SH-SY5Y (cell line): Measurements from ENCODE around the gene ZMIZ2.

Experiments used
- GATA2 ChIP-seq: IDR thresholded peaks from 2 replicates; pipeline ENCODE4 v1.6.1; 2011; ENCODE audit warnings: mild to moderate bottlenecking, low read depth, low read length
- GATA3 ChIP-seq: IDR thresholded peaks from 2 replicates; pipeline ENCODE4 v1.6.1; 2011; ENCODE audit warnings: low read depth, mild to moderate bottlenecking, low read length, moderate library complexity

GRCh38 chr7:44750921-44751571 is 2.4 kb downstream of the ZMIZ2 start:
- TF ChIP-seq GATA2: no peak
- no peak for TF ChIP-seq GATA3
